ENCODE measurements around the gene GKN1.

The GKN1 gene

DNA sequence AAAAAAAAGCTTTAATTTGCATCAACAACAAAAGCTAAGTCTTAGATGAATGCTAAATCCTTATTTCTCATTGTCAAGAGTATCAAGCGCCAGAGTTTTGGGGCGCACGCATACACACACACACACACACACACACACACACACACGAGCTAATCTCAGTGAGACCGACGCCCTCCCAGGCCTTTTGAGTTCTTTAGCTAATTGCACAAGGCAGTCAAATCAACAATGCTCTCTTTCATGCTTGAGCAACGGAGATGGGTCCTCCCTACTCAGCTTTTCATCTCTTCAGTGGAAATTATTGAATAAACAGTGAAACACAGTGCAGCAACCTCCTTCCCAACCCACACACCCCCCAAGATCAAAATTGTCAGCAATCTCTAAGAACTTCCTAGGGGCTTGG is 19.2 kb downstream of the GKN1 start:
- DNase-seq (ENCODE audit: extremely low spot score): no peak
- CTCF ChIA-PET: interaction anchor here (1.0 to 1.2 kb wide), 3 partner anchors 17 to 50 kb away, joined by 3 to 4 read pairs (median 3); partner anchors contain the start of gene ANTXR1
- TF ChIP-seq, protein P1, sequence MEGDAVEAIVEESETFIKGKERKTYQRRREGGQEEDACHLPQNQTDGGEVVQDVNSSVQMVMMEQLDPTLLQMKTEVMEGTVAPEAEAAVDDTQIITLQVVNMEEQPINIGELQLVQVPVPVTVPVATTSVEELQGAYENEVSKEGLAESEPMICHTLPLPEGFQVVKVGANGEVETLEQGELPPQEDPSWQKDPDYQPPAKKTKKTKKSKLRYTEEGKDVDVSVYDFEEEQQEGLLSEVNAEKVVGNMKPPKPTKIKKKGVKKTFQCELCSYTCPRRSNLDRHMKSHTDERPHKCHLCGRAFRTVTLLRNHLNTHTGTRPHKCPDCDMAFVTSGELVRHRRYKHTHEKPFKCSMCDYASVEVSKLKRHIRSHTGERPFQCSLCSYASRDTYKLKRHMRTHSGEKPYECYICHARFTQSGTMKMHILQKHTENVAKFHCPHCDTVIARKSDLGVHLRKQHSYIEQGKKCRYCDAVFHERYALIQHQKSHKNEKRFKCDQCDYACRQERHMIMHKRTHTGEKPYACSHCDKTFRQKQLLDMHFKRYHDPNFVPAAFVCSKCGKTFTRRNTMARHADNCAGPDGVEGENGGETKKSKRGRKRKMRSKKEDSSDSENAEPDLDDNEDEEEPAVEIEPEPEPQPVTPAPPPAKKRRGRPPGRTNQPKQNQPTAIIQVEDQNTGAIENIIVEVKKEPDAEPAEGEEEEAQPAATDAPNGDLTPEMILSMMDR (IDR thresholded peaks at IDR 0.05; ENCODE audit: control extremely low read depth, extremely low read depth, low read depth, missing control alignments): no peak
- POLR2A ChIA-PET: no interaction called here

- DNase-seq (ENCODE audit: extremely low spot score): no peak
- CTCF ChIA-PET: interaction anchor here (0.8 to 1.2 kb wide), 2 partner anchors 20 to 32 kb away, joined by 3 read pairs; no protein-coding TSS in a partner anchor
- TF ChIP-seq, protein P1 (IDR thresholded peaks at IDR 0.05; ENCODE audit: control extremely low read depth, extremely low read depth, low read depth, missing control alignments): no peak
- POLR2A ChIA-PET: no interaction called here
Observed at GRCh38 chr2:68994864-68995263, 20.4 kb downstream of the GKN1 start.

- ChIA-PET CTCF (interaction anchor here (0.8 to 1.2 kb wide), 2 partner anchors 21 to 31 kb away, joined by 3 read pairs; no protein-coding TSS in a partner anchor), POLR2A (no interaction called here)
- TF ChIP-seq, protein P1 (IDR thresholded peaks at IDR 0.05; ENCODE audit: control extremely low read depth, extremely low read depth, low read depth, missing control alignments): no peak
- no peak for DNase-seq (ENCODE audit: extremely low spot score)
Observed at GRCh38 chr2:68995916-68996315, 21.5 kb downstream of the GKN1 start.

GRCh38 chr2:68997401-68997800 is 23.0 kb downstream of the GKN1 start:
- TF ChIP-seq, protein P1 (IDR thresholded peaks at IDR 0.05; ENCODE audit: control extremely low read depth, extremely low read depth, low read depth, missing control alignments): no peak
- ChIA-PET POLR2A (no interaction called here), CTCF (no interaction called here)
- DNase-seq (ENCODE audit: extremely low spot score): no peak

DNA sequence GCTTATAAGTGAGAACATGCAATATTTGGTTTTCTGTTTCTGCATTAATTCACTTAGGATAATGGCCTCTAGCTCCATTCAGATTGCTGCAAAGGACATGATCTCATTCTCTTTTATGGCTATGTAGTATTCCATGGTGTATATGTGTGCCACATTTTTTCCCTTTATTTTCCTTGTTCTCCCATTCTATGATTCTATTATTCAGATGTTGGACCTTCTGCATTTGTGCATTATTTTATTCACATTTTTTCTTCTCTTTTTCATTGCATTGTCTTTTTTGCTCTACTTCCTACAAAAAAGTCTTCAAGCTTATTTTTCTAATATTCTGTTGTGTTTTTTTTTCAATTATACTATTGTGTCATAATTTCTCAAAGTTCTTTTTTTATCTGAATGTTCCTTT is 27.4 kb downstream of the GKN1 start:
- POLR2A ChIA-PET: no interaction called here

GRCh38 chr2:69003731-69004130 is 29.3 kb downstream of the GKN1 start:
- ChIA-PET POLR2A (no interaction called here), CTCF (interaction anchor here (0.7 to 1.4 kb wide), 2 partner anchors 11 to 540 kb away, joined by 3 read pairs; no protein-coding TSS in a partner anchor)
- TF ChIP-seq, protein P1 (IDR thresholded peaks at IDR 0.05; ENCODE audit: control extremely low read depth, extremely low read depth, low read depth, missing control alignments): no peak
- no peak for DNase-seq (ENCODE audit: extremely low spot score)

More for the DNA sequence above, 27.4 kb downstream of the GKN1 start:
- CTCF ChIA-PET: interaction anchor here (1.2 kb wide), 1 partner anchor 9 kb away, joined by 4 read pairs; no protein-coding TSS in a partner anchor
- no peak for DNase-seq (ENCODE audit: extremely low spot score)
- TF ChIP-seq, protein P1 (IDR thresholded peaks at IDR 0.05; ENCODE audit: control extremely low read depth, extremely low read depth, low read depth, missing control alignments): no peak
